CD4-positive, alpha-beta T cell treated with Interleukin-15 for 1 hour (primary cell): ENCODE measurements around the gene STK32A.
"Not testable (repeated sequence)": the region's sequence is repeated elsewhere in the genome, so short reads cannot be mapped to it uniquely, and the experiment has no call there.

ENCODE experiments used
- DNase-seq: peaks from one replicate; pipeline ENCODE4 v3.0.0-alpha.2; 2020

The STK32A gene

GRCh38 chr5:147234825-147235635 lies at the start of gene STK32A:
Gene STK32A (plus strand): TSS chr5:147235026. CDS start chr5:147239635, 4,609 bp downstream.
- no peak for DNase-seq

DNA sequence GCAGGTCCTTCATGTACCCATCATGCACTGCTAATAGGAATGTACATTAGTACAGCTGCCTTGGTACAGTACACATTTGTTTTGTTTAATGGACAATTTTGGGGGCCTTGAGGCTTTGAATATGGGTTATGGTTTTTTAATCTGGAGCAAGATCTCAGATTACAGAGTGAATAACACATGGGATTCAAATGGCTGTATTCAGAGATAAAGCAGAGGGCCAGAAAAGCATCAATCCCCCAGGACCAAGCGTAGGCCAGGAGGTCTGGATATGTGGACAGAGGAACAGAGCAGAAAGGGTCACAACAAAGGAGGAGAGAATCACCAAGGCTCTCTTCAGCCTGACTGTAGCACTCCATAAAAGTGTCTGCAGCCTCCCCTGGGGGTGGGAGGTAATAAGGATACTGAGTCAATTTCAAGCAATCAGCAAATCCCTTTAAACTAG lies 47.7 kb upstream of the STK32A start:
- DNase-seq, result no peak

DNA sequence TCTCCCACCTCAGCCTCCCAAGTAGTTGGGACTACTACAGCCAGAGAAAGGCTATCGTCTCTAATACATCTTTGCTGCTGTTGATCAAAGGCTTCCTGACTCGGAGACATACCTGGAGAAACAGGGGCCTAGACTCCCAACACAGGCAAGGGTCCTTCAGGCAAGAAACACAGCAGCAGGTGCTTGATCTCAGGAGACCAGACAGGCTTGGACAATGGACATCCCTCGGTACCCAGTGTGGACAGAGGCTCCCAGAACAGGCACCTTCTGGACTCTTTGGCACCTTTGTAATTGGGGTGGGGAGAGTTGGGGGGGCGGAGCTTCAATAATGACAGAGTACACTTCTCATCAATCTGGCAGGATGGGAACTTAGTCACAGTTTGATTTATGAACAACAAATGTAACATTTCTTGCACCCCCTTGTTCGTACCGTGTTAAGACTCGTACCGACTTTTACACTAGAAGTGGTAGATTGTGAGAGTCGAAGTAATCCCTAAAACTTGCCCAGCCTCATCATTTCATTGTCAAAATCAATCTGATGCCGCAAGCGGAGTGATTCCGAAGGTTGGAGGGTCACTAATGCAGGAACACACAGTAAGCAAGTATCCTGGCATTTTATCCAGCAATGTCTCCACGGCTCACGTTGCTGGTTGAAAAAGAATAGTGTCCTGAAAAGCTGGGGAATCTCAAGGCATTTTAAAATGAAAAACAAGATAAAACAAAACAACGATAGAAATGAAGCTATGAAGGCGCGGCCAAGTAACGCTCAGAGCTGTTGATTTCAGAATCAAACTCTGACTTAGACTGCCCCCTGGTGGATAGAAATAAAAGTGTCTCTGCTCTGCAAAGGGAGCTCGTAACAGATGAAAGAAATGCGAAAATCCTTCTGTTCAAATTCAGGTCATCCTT lies 46.4 kb upstream of the STK32A start:
- DNase-seq, result peak; percentile 17

- no peak for DNase-seq
Observed at GRCh38 chr5:147189109-147189424, 45.8 kb upstream of the STK32A start.

GRCh38 chr5:147190331-147190730 lies 44.5 kb upstream of the STK32A start:
- no peak for DNase-seq

- DNase-seq, result no peak
Observed at GRCh38 chr5:147193123-147193522, 41.7 kb upstream of the STK32A start.

GRCh38 chr5:147200004-147200403 lies 34.8 kb upstream of the STK32A start:
- DNase-seq, result no peak

DNA sequence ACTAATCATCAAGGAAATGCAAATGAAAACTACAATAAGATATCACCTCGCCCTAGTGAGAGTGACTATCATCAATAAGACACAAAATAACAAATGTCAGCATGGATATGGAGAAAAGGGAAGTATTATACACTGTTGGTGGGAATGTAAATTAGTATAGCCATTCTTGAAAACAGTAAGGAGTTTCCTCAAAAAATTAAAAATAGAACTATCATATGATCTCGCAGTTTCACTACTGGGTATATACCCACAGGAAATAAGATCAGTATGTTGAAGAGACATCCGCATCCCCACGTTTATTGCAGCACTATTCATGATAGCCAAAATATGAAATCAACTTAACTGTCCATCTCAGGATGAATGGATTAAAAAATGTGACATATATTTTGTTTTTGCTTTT lies 31.6 kb upstream of the STK32A start:
- DNase-seq, result no peak

DNA sequence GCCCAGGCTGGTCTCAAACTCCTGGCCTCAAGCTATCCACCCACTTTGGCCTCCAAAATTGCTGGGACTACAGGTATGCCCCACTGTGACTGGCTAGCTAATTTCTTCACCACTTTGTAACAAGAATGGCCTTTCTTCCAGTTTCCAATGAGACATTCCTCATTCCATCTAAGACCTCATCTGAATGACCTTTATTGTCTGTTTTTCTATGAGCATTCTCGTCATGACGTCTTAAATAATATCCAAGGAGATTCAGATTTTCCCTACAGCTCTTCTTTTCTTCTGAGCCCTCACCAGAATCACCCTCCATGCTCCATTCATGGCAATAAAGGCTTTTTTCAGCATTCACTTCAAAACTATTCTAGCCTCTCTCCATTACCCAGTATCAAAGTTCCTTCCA lies 30.2 kb upstream of the STK32A start:
- DNase-seq, result no peak

GRCh38 chr5:147208134-147208533 lies 26.7 kb upstream of the STK32A start:
- no peak for DNase-seq

- DNase-seq, result no peak
Observed at GRCh38 chr5:147216552-147217154, 18.2 kb upstream of the STK32A start.

- no peak for DNase-seq
Observed at GRCh38 chr5:147223343-147223742, 11.5 kb upstream of the STK32A start.

GRCh38 chr5:147223948-147224791 lies 10.7 kb upstream of the STK32A start:
- DNase-seq, result no peak

- no peak for DNase-seq
Observed at GRCh38 chr5:147225938-147226337, 8.9 kb upstream of the STK32A start.

DNA sequence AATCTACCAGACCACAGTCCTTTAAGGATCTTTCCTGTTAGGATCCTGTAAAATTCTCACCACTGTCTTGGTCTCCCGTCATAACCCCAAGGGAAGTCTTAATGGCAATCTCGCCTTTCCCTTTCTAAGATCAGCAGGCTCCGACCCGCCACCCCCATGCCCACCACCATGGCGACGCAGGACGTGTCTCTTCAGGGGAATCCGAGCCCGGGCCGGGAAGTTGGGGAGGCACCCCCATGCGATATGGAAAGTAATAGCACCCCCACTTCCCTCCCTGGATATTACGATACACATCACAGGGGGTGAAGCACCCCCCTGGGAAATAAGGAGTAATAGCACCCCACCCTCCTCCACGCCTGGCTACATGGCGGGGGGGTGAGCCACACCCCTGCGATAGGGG lies 8.3 kb upstream of the STK32A start:
- DNase-seq, result no peak

DNA sequence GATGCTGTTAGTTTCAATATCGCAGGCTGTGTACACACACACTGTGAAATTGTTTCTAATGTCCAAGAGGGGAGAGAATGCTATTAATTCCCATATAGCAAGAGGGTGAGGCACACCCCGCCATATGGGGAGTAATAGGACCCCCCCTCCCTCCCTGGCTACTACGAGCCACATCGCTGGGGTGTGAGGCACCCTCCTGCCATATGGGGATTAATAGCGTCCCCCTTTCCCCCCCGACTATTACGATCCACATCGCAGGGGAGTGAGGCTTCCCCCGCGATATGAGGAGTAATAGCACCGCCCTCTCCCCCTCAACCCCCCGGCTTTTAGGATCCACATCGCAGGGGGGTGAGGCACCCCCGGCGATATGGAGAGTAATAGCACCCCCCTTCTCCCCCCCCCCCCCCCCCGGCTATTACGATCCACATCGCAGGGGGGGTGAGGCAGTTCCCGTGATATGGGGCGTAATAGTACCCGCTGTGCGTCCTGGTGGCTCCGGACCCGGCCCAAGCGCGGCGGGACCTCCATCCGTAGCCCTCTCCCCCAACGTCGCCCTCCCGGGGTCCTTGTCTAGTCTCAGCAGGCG lies 494 bp upstream of the STK32A start:
- no peak for DNase-seq

DNA sequence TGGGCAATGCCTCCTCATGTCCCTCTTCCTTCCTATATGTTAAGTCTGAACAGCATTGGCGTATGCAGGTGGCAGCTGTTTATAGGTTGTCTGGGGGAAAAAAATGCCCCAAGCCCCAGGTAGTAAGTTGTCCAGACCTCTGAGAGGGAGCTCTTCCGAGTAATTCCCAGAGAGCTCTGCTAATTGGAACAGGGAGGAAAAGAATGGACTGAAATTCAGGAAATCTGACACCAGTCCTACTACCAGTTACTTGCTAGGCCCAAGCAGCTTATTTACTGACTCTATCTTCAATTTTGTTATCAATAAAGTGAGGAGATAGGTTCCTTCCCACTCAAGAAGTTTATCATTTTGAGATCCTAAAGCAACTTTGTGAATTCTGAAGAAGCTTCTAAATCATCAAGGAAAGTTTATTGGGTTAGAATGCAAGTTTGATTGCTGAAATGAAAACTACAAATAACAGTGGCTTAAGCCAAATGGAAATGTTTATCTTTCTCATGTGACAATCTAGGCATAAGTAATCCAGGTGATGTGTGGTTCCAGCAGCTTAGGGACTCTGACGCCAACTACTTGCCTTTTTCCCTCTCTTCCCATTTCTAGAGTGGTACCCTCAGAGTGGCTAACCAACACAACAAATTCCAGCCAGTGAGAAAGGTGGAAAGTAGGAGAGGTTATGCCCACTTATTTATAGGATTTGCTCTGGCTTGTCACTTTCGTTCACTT lies 5.6 kb downstream of the STK32A start:
- DNase-seq, result no peak

DNA sequence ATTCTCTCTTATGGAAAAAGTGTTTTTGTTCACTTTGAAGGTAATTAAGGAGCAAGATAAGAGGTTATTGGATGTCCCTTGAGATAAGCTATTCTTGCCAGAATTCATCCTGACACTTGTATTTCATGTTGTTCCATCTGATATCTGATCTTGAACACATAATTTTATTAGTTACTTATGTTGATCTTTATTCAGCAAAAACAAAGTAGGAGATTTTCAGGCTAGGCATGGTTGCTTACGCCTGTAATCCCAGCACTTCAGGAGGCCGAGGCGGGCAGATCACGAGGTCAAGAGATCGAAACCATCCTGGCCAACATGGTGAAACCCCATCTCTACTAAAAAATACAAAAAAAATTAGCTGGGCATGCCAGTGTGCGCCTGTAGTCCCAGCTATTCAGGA lies 8.4 kb downstream of the STK32A start:
- not testable (repeated sequence) for DNase-seq

DNA sequence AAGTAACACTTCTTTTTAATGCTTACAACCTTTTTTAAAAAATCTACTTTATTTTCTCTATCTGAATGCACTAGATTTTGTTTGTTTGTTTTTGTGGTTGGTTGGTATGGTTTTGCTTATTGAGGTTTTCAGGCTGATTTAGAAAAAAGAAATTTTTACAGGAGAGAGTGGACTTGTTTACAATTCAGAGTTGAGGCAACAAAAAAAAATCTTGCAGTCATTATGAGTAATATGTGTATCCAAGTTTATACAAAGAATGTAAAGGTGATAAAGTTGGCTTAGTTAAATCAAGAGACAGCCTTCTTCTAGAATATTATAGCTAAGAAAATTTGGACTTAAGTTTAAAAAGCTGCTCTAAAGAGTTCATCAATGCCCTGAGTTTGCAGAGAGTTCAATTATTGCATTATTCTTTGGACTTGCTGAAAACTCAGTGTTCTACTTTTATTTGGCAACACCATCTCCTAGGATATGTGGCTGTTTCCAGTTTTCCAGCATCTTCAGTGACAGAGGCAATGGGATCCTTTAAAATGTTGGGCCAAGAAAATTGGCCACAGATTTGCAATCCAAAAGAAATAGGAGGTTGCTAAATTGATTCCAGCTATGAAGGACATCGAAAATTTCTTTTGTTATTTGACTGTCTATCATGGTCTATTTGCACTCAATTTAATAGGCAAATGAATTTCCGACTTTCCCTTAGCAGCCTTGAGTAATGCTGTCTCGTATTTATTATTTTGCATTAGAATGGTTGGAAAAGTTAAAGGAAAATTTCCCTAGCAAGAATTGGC lies 10.7 kb downstream of the STK32A start:
- no peak for DNase-seq

- DNase-seq, result no peak
Observed at GRCh38 chr5:147248561-147248960, 13.7 kb downstream of the STK32A start.

GRCh38 chr5:147259837-147260236 lies 25.0 kb downstream of the STK32A start:
- DNase-seq, result no peak
